ENCODE measurements around the gene TM9SF1.
"Not testable (repeated sequence)": the region's sequence is repeated elsewhere in the genome, so short reads cannot be mapped to it uniquely, and the experiment has no call there.

TM9SF1 gene

DNA sequence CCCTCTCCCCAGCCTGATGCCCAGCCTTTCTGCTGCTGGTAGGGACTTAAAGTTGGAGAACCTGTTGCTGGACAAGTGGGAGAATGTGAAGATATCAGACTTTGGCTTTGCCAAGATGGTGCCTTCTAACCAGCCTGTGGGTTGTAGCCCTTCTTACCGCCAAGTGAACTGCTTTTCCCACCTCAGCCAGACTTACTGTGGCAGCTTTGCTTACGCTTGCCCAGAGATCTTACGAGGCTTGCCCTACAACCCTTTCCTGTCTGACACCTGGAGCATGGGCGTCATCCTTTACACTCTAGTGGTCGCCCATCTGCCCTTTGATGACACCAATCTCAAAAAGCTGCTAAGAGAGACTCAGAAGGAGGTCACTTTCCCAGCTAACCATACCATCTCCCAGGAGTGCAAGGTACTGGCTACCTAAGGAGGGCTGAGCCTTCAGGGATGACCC, 11.9 kb upstream of the TM9SF1 start:
- TF ChIP-seq PPARA (CRISPR knock-in tag; IDR thresholded peaks at IDR 0.05; ENCODE audit: borderline replicate concordance) (no peak), ISL1 (CRISPR knock-in tag; IDR thresholded peaks at IDR 0.05) (no peak)
- no peak for ATAC-seq

- TF ChIP-seq PATZ1 (CRISPR knock-in tag; IDR thresholded peaks at IDR 0.05; ENCODE audit: borderline replicate concordance) (no peak), ZNF70 (CRISPR knock-in tag; IDR thresholded peaks at IDR 0.05) (no peak), PPARA (CRISPR knock-in tag; IDR thresholded peaks at IDR 0.05; ENCODE audit: borderline replicate concordance) (no peak), ARNTL (CRISPR knock-in tag; IDR thresholded peaks at IDR 0.05; ENCODE audit: borderline replicate concordance, low read depth) (no peak), ZFP30 (CRISPR knock-in tag; IDR thresholded peaks at IDR 0.05) (no peak), BACH2 (CRISPR knock-in tag; IDR thresholded peaks at IDR 0.05; ENCODE audit: borderline replicate concordance) (no peak), ZC3H10 (CRISPR knock-in tag; IDR thresholded peaks at IDR 0.05) (no peak), ISL1 (CRISPR knock-in tag; IDR thresholded peaks at IDR 0.05) (no peak)
- no peak for ATAC-seq
These were observed 11.2 kb upstream of the TM9SF1 start for GRCh38 chr14:24206260-24207103.

- ATAC-seq, result no peak
- TF ChIP-seq ESRRG (CRISPR knock-in tag; IDR thresholded peaks at IDR 0.05) (no peak), SNAI2 (CRISPR knock-in tag; IDR thresholded peaks at IDR 0.05) (no peak), ZNF8 (CRISPR knock-in tag; IDR thresholded peaks at IDR 0.05) (no peak), TOX (CRISPR knock-in tag; IDR thresholded peaks at IDR 0.05; ENCODE audit: borderline replicate concordance) (no peak), CSRNP3 (CRISPR knock-in tag; IDR thresholded peaks at IDR 0.05) (no peak), BACH2 (CRISPR knock-in tag; IDR thresholded peaks at IDR 0.05; ENCODE audit: borderline replicate concordance) (no peak), GLIS3 (CRISPR knock-in tag; IDR thresholded peaks at IDR 0.05) (no peak), OSR1 (CRISPR knock-in tag; IDR thresholded peaks at IDR 0.05) (no peak), TCF4 (CRISPR knock-in tag; IDR thresholded peaks at IDR 0.05; ENCODE audit: borderline replicate concordance) (no peak), ZFP3 (CRISPR knock-in tag; IDR thresholded peaks at IDR 0.05) (no peak), ZC3H10 (CRISPR knock-in tag; IDR thresholded peaks at IDR 0.05) (no peak), PPARA (CRISPR knock-in tag; IDR thresholded peaks at IDR 0.05; ENCODE audit: borderline replicate concordance) (no peak), ZNF70 (CRISPR knock-in tag; IDR thresholded peaks at IDR 0.05) (no peak), ARNTL (CRISPR knock-in tag; IDR thresholded peaks at IDR 0.05; ENCODE audit: borderline replicate concordance, low read depth) (no peak), TSHZ2 (CRISPR knock-in tag; IDR thresholded peaks at IDR 0.05) (no peak), PATZ1 (CRISPR knock-in tag; IDR thresholded peaks at IDR 0.05; ENCODE audit: borderline replicate concordance) (no peak), ISL1 (CRISPR knock-in tag; IDR thresholded peaks at IDR 0.05) (no peak)
- TF ChIP-seq, protein P1, sequence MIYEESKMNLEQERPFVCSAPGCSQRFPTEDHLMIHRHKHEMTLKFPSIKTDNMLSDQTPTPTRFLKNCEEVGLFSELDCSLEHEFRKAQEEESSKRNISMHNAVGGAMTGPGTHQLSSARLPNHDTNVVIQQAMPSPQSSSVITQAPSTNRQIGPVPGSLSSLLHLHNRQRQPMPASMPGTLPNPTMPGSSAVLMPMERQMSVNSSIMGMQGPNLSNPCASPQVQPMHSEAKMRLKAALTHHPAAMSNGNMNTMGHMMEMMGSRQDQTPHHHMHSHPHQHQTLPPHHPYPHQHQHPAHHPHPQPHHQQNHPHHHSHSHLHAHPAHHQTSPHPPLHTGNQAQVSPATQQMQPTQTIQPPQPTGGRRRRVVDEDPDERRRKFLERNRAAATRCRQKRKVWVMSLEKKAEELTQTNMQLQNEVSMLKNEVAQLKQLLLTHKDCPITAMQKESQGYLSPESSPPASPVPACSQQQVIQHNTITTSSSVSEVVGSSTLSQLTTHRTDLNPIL (CRISPR knock-in tag; IDR thresholded peaks at IDR 0.05; ENCODE audit: low read depth), result no peak
These were observed 9.2 kb upstream of the TM9SF1 start for GRCh38 chr14:24204163-24205146.

GRCh38 chr14:24203249-24203886, 8.1 kb upstream of the TM9SF1 start:
- not testable (repeated sequence) for ATAC-seq

- not testable (repeated sequence) for ATAC-seq
These were observed 7.3 kb upstream of the TM9SF1 start for GRCh38 chr14:24202538-24202937.
